Activated CD4-positive, alpha-beta T cell treated with anti-CD3 and anti-CD28 coated beads, Interleukin-2, Interleukin-4, amounts not matched to agents 100 ng/mL and 50 ng/mL, durations not matched to agents 16 hours and 8 hours (primary cell): ENCODE measurements around the gene SDR42E2.
A peak's percentile ranks its signal among the peaks of the same experiment; 100 is the strongest.
"Not testable (repeated sequence)": the region's sequence is repeated elsewhere in the genome, so short reads cannot be mapped to it uniquely, and the experiment has no call there.

Experiments used
- DNase-seq: peaks from one replicate; pipeline ENCODE4 v3.0.0-alpha.2; 2020; ENCODE audit warnings: low spot score

Gene SDR42E2

DNA sequence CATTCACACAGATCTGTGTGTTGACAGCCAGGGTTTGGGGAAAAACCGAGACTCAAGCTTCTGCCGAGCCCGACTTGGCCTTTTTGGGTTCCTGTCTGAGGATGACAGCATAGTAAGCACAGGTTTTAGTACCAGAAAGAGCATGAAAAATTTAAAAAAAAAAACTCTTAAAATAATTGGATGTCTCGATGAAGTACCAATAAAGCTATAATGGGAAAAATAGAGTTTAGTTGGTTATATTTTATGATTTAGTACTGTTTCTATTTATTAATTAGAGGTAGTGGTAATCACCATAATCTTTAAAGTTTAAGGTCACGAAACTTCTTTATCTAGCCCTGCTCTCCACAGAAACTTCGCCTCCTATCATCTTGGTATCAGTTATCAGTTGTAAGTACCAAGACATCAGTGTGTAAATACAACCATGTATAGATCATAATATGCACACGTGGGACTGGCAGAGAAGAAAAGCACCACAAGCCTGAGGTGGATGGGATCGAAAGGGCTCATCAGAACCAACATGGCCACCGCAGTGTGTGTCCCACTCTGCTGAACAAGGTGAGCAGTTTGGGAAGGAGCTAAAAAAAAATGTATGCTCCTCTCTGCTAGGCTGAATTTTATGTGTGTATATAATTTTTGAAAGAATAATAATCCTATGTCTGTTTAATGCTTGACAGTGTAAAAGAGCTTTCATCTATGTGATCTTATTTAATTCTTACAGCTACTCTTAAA is 29.4 kb downstream of the SDR42E2 start:
- DNase-seq, result no peak

DNA sequence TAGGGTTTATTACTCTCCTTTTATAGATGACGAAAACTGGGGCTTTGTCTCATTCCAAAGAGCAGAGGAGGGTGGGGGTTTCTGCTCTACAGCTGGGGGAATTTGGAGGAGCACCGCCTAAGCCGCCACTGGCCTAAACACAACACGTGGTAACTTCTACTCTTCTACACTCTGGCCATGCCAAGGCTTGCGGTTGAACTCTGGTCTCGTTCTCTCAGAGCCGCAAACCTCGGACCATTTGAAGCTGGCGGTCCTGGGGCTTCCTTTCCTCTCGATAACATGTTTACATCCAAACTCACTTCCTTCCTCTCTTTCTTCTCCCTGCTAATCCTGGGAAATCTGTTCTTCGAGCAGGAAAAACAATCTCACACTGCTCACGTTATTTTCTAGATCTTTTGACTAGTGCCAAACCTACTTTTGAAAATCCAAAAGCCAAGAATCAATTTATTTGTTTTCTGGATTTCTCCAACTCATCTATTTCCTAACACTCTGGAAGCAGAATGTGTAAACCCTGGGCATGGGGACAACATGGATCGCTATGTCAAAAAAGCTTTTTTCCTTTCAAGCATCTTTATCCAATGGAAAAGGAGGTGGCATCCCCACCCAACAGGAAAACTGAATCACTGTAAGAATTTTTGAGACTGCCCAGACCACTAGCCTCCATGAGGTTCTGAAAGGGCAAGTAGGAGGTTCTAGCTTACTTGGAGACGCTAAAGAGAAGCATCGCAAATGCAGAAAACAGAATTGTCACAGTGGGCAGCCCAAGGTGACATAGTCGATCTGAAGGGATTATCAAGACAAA is 30.2 kb downstream of the SDR42E2 start:
- DNase-seq, result peak; percentile 86

DNA sequence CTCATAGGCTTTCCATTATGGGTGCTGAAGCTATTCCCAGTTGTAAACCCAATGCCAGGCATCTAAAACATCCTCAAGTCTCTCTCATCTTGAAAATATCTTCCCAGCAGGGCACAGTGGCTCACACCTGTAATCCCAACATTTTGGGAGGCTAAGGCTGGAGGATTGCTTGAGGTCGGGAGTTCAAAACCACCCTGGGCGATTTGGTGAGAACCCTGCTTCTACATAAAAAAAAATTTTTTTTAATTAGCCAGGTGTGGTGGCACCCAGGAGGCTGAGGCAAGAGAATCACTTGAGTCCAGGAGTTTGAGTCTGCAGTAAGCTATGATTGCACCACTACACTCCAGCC is 30.7 kb downstream of the SDR42E2 start:
- DNase-seq, result no peak

DNA sequence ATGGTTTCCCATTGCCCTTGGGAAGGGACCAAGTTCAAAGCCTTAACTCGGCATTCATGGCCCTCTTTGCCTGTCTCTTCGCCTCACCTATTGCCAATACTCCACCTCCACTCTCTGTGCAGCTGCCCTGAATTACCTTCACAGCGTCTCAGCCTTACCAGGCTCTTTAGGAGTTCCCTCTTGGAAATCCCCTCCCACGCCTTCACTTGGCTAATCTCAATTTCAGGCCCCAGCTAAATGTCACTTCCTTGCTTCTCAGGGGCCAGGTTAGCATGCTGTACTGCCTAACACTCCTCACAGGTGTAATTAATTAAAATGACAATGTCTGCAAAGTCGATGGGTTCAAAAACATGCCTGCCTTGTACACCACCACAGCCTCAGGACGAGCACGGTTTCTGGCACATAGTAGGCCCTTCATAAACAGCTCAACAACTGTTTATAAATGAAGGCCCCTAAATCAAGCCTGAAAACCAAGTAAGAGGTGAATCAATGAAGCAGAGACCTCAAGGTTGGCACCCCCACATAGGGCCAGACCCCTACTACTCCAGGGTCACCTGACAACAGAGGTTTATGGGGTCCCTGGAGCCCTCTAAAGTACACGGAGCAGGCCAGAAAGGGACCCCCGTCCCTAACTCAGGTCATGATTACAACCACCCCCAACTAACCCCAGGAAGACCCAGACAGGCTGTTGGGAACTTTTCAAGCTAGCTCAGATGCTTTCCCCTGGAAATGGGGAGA is 32.6 kb downstream of the SDR42E2 start:
- no peak for DNase-seq

DNA sequence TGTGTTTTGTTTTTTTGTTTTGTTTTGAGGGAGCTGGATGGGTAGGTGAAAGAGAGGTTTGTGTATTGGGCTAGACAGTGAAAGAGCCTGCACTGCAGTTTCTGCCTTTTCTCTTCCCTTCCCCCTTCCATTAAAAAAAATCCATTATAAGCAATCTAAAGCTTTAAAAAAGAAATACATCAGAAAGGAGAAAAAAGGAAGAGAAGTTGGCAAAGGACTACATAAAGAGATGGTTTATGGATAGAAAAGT is 33.1 kb downstream of the SDR42E2 start:
- DNase-seq, result no peak

DNA sequence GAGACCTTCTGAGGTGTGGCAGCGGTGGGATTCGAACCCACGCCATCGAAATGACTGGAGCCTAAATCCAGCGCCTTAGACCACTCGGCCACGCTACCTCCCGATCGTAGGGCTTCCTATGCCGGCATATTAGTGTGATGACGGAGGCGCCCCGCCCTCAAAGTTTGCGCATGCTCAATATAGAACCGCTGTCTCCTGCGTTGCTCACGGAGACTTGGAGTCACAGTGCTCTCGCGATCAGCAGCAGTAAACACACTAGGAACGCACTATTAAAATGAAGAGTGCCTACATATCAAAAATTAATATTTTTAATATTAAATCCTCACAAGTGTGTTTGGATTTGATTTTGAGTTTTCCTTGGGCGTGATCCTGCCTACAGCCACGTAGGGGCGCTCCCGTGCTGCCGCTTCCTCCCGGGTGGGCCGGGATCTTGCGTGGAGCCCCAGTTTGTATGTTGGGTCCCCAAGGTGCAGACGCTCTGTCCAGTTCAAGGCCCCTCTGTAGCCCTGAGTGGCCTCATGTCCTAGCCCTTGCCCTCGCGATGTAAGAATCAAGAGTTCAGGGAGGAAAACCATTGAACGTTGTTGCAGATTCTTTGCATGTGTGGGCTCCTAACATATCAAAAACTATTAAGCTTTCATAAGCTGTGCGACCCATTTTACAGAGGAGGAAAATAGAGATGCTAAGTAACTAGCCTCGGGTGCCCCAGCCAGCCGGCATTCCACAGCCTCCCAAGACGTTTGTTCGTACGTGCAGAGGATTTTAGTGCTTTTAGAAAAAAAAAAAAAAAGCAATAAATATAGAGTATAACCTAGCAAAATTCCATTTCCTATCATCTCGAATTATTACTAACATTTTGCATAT is 33.6 kb downstream of the SDR42E2 start:
- DNase-seq, result peak; percentile 90

DNA sequence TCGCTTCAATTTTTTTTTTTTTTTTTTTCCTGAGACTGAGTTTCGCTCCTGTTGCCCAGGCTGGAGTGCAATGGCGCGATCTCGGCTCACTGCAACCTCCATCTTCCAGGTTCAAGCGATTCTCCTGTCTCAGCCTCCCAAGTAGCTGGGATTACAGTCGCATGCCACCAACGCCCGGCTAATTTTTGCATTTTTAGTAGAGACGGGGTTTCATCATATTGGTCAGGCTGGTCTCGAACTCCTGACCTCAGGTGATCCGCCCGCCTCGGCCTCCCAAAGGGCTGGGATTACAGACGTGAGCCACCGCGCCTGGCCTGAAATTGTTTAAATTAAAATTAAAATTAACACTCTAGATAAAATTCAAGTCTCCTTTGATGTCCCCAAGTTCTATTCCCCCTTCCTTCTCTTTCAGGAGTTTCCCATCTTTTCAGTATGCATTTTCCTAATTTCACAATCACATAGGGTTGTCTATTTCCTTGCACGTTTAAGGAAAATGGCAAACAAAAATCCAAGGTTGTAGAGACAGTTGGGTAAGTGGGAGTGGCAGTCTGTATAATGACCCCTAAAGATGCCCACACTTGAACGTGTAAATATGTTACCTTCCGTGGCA is 34.4 kb downstream of the SDR42E2 start:
- not testable (repeated sequence) for DNase-seq

DNA sequence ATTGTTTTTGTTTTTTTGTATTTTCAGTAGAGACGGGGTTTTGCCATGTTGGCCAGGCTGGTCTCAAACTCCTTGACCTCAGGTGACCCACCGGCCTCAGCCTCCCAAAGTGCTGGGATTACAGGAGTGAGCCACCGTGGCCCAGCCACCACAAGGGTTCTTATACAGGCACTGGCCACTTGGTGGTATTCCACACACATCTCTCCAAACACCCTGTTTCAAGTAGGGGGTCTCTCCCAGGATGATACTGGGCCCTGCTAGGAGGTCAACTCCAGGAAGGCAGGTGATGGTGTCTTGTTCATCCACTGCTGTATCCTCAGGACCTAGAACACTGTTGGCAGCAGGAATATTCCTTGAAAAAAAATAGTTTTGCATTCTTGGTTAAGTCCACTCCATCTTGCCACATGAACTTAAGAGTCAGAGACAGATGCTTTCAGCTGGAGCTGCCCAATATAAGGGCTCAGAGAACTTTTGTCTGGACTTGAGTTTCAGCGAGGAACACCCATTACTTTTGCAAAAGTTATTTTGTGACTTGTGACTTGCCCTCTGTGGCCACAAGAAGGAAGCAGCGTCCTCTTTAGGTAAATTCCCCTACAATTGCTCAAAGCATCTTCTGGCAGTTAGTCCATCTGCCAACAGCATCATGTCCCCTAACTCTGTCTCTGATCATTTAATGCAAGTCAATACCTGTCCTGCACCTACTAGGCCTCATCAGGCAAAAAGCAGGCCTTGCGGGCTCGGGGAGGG is 36.4 kb downstream of the SDR42E2 start:
- no peak for DNase-seq

DNA sequence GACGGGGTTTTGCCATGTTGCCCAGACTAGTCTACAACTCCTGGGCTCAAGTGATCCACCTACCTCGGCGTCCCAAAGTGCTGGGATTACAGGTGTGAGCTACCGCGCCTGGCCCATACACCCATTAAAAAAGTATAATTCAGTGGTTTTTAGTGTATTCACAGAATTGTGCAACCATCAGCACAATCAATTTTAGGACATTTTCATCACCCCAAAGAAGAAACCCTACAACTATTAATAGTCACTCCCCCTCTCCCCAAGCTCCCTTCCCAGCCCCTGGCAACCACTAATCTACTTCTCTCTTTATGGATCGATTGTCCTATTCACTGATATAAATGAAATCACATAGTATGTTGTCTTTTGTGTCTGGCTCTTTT is 39.9 kb downstream of the SDR42E2 start:
- no peak for DNase-seq

DNA sequence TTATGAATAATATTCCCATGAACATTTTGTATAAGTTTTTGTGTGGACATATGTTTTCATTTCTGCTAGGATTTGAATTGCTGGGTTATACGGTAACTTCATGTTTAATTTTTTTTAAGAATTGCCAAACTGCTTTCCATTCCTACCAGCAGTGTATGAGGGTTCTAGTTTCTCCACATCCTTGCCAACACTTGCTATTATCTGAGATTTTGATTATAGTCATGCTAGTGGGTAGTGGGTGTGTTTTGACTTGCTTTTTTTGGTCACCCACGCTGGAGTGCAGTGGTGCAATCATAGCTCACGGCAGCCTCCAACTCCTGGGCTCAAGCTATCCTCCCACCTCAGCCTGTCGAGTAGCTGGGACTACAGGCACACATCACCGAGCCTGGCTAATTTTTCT is 40.8 kb downstream of the SDR42E2 start:
- no peak for DNase-seq

DNA sequence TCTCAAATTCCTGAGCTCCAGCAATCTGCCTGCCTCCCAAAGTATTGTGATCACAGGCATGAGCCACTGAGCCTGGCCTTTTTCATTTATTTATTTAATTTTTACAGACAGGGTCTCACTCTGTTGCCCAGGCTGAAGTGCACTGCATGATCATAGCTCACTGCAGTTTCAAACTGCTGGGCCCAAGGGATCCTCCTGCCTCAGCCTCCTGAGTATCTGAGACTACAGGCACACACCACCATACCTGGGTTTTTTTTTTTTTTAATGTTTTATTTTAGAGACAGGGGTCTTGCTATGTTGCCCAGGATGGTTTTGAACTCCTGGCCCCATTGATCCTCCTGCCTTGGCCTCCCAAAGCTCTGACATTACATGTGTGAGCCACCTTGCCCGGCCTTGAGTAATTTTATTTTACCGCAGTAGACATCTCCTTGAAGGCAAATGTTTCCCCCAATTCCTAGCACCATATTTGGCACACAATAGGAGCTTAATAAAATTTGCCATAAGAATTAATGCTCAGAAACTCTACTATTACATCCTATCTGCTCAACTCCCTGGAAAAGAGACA is 41.9 kb downstream of the SDR42E2 start:
- no peak for DNase-seq

DNA sequence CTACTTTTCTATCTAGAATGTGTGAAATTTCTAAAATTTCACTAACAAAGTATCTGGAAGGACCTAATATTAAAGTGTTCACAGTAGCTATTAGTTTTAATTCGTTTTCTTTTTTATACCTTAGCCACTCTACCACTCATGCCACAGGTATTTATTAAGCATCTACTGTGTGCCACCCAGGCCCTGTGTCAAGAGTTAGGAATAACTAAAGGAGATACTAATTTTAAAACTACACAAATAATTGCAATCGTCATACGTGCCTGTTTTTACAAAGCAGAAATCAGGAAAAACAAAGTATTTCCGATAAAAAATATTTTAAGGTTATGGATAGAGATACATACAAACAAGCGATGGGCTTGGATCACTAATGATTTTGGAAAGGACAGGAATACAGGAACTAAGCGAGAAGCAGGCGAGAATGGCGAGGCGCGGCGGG is 43.3 kb downstream of the SDR42E2 start:
- DNase-seq, result no peak

DNA sequence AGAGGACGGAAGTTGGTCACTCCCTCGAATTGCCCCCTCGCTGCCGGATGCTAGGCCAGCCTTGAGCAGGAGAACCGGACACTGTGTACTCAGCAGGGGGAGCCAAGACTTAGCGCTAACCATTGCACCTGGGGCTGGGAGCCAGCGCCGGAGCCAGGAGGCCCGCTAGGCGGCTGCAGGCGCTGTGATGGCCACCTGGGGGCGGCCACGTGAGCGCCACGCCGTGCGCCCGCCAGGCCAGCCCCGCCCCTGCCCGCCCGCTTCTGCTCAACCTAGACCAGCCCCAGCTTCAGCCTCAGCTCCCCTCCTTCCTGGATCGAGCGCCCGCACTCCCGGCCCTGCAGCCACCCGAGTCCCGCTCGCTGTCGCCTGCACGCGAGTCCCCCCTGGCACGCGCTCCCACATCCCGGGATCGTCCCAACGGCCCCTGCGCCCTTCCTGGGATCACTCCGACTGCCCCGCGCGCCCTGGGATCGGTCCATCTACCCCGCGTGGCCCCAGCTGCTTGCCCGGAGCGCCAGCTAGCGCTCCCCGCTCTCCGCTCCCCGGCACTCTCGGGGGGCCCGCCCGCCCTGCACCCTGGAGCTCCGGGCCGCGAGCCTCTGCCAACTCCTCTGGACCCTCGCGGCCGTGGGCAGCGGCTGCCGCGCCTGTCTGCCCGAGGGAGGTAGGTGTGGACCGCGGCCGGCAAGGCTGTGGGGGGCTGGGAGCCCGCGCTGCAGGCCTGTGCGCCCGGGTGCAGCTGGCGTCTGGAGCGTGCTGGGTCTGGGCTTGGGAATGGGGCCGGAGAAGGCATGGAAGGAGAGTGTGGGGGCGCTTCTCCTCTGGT is 43.9 kb downstream of the SDR42E2 start, which contains the start of gene EEF2K:
TSS of gene EEF2K (plus strand) at position 266 of the 829 bp plus-strand sequence. CDS start 19,452 bp downstream, outside the sequence.
- DNase-seq, result peak; percentile 91

DNA sequence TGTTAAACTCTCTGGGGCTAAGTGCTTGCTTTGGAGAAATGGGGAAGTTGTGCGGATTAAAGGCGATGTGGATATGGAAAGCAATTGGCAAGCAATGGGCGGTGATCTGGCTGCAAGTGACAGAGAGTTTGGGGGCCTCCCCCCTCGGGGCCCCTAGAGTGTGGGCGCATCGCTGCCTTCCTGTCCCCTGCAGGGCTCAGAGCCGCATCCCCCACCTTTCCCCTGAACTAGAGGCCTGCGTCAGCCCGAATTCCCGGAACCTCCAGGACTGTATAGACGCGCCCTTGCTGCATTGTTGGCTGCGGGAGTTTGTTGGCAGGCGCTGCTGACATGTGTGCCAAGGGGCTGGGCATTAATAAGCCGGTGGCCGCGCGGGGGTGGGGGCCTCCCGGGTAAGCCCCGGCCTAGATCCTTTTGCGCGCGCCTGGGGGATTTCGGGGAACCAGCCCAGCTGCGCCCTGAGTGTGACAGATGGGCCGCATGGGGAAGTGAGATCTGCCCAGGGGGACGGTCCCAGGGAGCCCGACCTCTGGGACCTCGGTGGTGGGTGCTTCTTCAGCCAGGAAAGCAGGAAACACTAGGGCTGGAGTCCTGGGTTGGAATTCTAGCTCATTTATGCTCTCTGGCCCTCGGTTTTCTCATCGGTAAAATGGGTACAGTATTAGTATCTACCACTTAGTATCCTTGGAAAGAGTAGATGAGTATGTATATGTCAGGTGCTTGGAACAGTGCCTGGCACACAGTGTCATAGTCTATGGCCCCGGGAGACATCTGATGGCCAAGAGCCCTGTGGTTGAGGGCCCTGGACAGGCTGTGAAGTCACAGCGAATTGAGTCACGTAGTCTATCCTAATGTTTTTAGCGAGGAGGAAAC is 44.8 kb downstream of the SDR42E2 start:
- DNase-seq, result no peak

DNA sequence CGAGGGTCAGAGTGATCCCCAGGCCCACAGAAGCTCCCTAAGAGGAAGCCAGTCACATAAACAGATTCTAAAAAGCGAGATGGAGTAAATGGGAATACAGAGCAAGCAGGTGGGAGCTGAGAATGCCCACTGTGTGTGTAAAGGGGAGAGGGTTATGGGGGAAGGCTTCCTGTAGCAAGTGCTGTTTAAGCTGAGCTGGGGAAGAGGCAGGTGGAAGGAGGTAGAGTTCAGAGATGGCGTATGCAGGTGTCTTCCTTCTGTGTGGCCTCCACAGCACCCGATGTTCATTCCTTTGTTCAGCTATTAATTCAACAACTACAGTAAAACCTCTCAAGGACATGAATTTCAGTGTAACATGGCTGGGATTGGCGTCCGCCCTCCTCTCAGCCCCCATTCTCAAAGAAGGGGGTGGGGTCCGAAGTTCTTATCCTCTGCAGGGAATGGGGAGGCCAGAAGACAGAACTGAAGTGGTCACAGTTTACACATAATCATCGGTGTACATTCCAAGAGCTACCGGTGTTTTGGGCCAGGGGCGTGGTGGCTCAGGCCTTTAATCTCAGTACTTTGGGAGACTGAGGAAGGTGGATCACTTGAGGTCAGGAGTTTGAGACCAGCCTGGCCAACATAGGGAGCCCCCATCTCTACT is 45.5 kb downstream of the SDR42E2 start:
- DNase-seq, result no peak

DNA sequence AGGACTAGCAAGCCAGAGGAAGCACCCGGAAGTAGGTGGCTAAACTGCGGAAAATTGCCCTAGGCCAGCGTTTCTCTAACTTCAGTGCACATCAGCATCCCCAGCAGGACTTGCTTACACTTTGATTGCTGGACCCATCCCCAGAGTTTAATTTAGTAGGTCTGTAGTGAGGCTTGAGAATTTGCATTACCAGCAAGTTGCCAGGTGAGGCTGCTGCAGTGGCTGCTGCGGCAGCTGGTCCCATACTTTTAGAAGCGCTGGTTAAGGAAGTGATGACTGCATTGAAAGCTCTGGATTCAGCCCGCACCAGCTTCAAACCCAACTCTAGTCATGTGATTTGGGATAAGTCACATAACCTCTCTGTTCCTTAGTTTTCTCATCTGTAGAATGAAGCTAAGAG is 48.0 kb downstream of the SDR42E2 start:
- DNase-seq, result no peak

DNA sequence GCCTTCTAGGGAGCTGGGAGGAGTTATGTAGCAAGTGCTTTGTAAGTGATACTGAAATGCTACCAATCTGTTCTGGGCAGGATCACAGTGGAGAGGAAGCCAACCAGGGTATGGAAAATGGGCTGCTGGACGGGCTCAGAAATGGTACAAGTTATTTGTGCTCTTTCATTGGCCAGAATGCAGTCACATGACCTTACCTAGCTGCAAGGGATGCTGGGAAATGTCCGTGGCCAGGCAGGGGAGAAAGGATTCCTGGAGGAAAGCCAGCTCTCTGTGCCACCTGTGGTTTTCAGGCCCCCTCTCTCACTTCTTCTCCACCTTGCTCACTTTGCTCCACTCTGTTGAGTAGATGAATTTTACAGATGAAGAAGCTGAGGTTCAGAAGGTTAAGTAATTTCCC is 48.5 kb downstream of the SDR42E2 start:
- DNase-seq, result no peak

DNA sequence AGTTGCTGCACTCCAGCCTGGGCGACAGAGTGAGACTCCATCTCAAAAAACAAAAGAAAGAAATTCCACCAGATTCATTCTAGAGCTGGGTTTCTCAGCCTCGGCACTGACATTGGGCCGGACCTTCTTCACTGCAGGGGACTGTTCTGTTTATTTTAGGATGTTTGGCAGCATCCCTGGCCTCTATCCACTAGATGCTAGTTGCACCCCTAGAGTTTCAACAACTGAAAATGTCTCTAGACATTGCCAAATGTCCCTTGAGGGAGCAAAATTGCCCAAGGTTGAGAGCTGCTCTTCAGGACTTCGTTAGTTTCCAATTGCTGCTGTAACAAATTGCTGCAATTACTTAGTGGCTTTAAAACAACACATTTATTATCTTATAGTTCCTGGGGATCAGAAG is 50.9 kb downstream of the SDR42E2 start:
- DNase-seq, result no peak
